GM19468 (cell line): Measurements from ENCODE around the gene KIRREL3.

Source experiments
- ATAC-seq: cut with Tn5 transposase; IDR thresholded peaks from one replicate; pipeline ENCODE4 v1.9.1; 2021; ENCODE audit warnings: mild to moderate bottlenecking, moderate library complexity, moderate number of reproducible peaks; ENCODE audit not compliant: unreplicated experiment; ENCODE audit errors: extremely low read depth

KIRREL3 gene

GRCh38 chr11:126754591-126755426, 245.8 kb downstream of the KIRREL3 start:
- ATAC-seq: no peak

GRCh38 chr11:126753990-126754389, 246.6 kb downstream of the KIRREL3 start:
- ATAC-seq: no peak

GRCh38 chr11:126751242-126751641, 249.3 kb downstream of the KIRREL3 start:
- no peak for ATAC-seq

GRCh38 chr11:126748793-126749192, 251.8 kb downstream of the KIRREL3 start:
- ATAC-seq: no peak

- no peak for ATAC-seq
Observed at GRCh38 chr11:126748100-126748791, 252.3 kb downstream of the KIRREL3 start.

- no peak for ATAC-seq
Observed at GRCh38 chr11:126747315-126747714, 253.3 kb downstream of the KIRREL3 start.

- no peak for ATAC-seq
Observed at GRCh38 chr11:126746443-126746842, 254.1 kb downstream of the KIRREL3 start.

GRCh38 chr11:126744699-126745098, 255.9 kb downstream of the KIRREL3 start:
- ATAC-seq: no peak

GRCh38 chr11:126743628-126744027, 256.9 kb downstream of the KIRREL3 start:
- ATAC-seq: no peak

- ATAC-seq: no peak
Observed at GRCh38 chr11:126742582-126742981, 258.0 kb downstream of the KIRREL3 start.

GRCh38 chr11:126740846-126741245, 259.7 kb downstream of the KIRREL3 start:
- ATAC-seq: no peak

GRCh38 chr11:126739499-126740145, 260.9 kb downstream of the KIRREL3 start:
- ATAC-seq: no peak

GRCh38 chr11:126738295-126739031, 262.1 kb downstream of the KIRREL3 start:
- ATAC-seq: no peak

GRCh38 chr11:126736682-126737572, 263.6 kb downstream of the KIRREL3 start:
- no peak for ATAC-seq

- no peak for ATAC-seq
Observed at GRCh38 chr11:126734752-126735151, 265.8 kb downstream of the KIRREL3 start.

GRCh38 chr11:126733685-126734084, 266.9 kb downstream of the KIRREL3 start:
- no peak for ATAC-seq

GRCh38 chr11:126732981-126733380, 267.6 kb downstream of the KIRREL3 start:
- ATAC-seq: peak; percentile 88

GRCh38 chr11:126731576-126732142, 268.9 kb downstream of the KIRREL3 start:
- ATAC-seq: no peak

- ATAC-seq: no peak
Observed at GRCh38 chr11:126727381-126727780, 273.2 kb downstream of the KIRREL3 start.
